SK-N-MC (cell line): ENCODE results near the gene GPR108.

ENCODE experiments used
- EZH2 ChIP-seq: fragments of 200-600 bp; sonication (generic); IDR thresholded peaks from one replicate; pipeline ENCODE4 v1.6.1; 2017; ENCODE audit warnings: antibody characterized with exemption
- FOXP2 ChIP-seq: optimal IDR thresholded peaks from 2 replicates; pipeline ENCODE3; 2011; ENCODE audit warnings: mild to moderate bottlenecking, moderate library complexity; ENCODE audit not compliant: insufficient read depth; ENCODE audit errors: extremely low read length, control extremely low read depth
- POLR2AphosphoS5 ChIP-seq: IDR thresholded peaks from 2 replicates; pipeline ENCODE4 v1.6.1; 2012; ENCODE audit warnings: mild to moderate bottlenecking, low read depth, low read length, borderline replicate concordance

- no peak for TF ChIP-seq FOXP2
- no peak for TF ChIP-seq POLR2AphosphoS5
- TF ChIP-seq EZH2 = no peak
These were observed 45.4 kb downstream of the GPR108 start for GRCh38 chr19:6692027-6692426.
